ENCODE data around the gene C4orf50. TPM values are rescaled to one million over a fixed set of nuclear protein-coding genes. Genes with fewer than 3 reads are reported as not detected.

The C4orf50 gene
- total and polyA plus RNA-seq, 2 experiments from 2014 or later, result 0.06 to 0.31 TPM

- no peak overlapping the region for H3K4me3 Mint-ChIP-seq
- Histone ChIP-seq H3K36me3 (ENCODE audit: insufficient read depth) (no peaks in the 10 kb centered on the region), H3K4me1 (ENCODE audit: insufficient read depth) (no peaks in the 10 kb centered on the region), H3F3A (replicated peaks; ENCODE audit: low read depth) (no peaks in the 10 kb centered on the region), H2AFZ (no peak overlapping the region), H3K4me3 (no peak overlapping the region), H3K79me2 (replicated peaks; ENCODE audit: insufficient read depth) (no peaks in the 10 kb centered on the region), H3K9me2 (ENCODE audit: insufficient read depth) (no peaks in the 10 kb centered on the region), H4K20me1 (replicated peaks; ENCODE audit: insufficient read depth) (no peaks in the 10 kb centered on the region), H3K27me3 (ENCODE audit: insufficient read depth) (no peaks in the 10 kb centered on the region), H3K27ac (ENCODE audit: low read depth) (no peak overlapping the region), H3K4me2 (no peak overlapping the region)
- ATAC-seq (no peak), DNase-seq (ENCODE audit: low spot score) (no peak)
- TF ChIP-seq CTCF (conservative IDR thresholded peaks at IDR 0.05; ENCODE audit: low read depth in 2 of 2) (no peak), EZH2 (IDR thresholded peaks at IDR 0.05; ENCODE audit: low read depth, unreplicated experiment) (no peak), ETS1 (IDR thresholded peaks at IDR 0.05) (no peak), POLR2AphosphoS5 (IDR thresholded peaks at IDR 0.05; ENCODE audit: low read depth) (no peak), EZH2phosphoT487 (IDR thresholded peaks at IDR 0.05; ENCODE audit: unreplicated experiment) (no peak), ZNF331 (CRISPR knock-in tag; IDR thresholded peaks at IDR 0.05; ENCODE audit: low read depth) (no peak), CREB1 (CRISPR knock-in tag; IDR thresholded peaks at IDR 0.05; ENCODE audit: low read depth) (no peak), JUNB (IDR thresholded peaks at IDR 0.05; ENCODE audit: unreplicated experiment) (no peak), STAT1 (IDR thresholded peaks at IDR 0.05; ENCODE audit: unreplicated experiment) (no peak), ZNF462 (CRISPR knock-in tag; IDR thresholded peaks at IDR 0.05) (no peak)
- H3K9me3 Mint-ChIP-seq, result no peaks in the 10 kb centered on the region
- peaks cover 24% of the 10 kb centered on the region for H3K4me1 Mint-ChIP-seq
- H3K27me3 Mint-ChIP-seq (ENCODE audit: insufficient read depth, low read depth, poor library complexity), result peaks cover 9% of the 10 kb centered on the region
- no peaks in the 10 kb centered on the region; the same call in 2 of the 3 replicates for H3K36me3 Mint-ChIP-seq (ENCODE audit: low read depth)
- no peak overlapping the region for H3K27ac Mint-ChIP-seq
Measured at GRCh38 chr4:6024313-6024960, 6.2 kb upstream of the C4orf50 start.

Data from GM23338 (cell line).